Suprapubic skin (tissue), 3 donors: ENCODE results near the gene MEF2C.

Experiments
- EP300 ChIP-seq: sonication (generic); formaldehyde crosslinking; IDR thresholded peaks from one replicate; pipeline ENCODE4 v1.6.1; 2017; ENCODE audit warnings: antibody characterized with exemption
- POLR2A ChIP-seq, 2 donors: fragments of 450-650 bp; IDR thresholded peaks; one replicate each; pipeline ENCODE4 v1.6.1; 2017; ENCODE audit warnings: antibody characterized with exemption in 2 of 2, mild to moderate bottlenecking in 2 of 2, moderate library complexity in 2 of 2
- TF ChIP-seq, protein P1 (sequence below), 2 donors: fragments of 200-600 bp in 1 of 2; fragments of 450-650 bp in 1 of 2; sonication (generic) in 1 of 2; IDR thresholded peaks; one replicate each; pipeline ENCODE4 v1.5.1; 2016 to 2019; ENCODE audit warnings: antibody characterized with exemption in 2 of 2, mild to moderate bottlenecking in 1 of 2, moderate library complexity in 1 of 2

DNA sequence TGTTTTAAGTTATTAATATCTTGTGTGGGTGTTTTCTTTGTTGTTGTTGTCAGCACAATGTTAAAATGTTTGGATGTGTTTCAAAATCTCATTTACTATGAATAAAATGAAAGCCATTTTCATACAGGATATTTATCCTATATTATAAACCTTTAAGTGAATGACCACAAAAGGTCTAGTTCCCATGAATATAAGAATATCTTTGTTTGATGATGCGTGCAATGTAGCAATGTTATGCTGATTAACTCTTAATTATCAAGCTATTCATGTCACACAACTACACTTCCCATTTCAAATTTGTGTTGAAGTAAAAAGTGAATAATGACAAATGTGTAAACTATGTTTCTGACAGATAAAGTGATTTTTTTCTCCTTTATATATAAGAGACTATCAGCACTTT, 59.8 kb downstream of the MEF2C start:
- TF ChIP-seq, protein P1, sequence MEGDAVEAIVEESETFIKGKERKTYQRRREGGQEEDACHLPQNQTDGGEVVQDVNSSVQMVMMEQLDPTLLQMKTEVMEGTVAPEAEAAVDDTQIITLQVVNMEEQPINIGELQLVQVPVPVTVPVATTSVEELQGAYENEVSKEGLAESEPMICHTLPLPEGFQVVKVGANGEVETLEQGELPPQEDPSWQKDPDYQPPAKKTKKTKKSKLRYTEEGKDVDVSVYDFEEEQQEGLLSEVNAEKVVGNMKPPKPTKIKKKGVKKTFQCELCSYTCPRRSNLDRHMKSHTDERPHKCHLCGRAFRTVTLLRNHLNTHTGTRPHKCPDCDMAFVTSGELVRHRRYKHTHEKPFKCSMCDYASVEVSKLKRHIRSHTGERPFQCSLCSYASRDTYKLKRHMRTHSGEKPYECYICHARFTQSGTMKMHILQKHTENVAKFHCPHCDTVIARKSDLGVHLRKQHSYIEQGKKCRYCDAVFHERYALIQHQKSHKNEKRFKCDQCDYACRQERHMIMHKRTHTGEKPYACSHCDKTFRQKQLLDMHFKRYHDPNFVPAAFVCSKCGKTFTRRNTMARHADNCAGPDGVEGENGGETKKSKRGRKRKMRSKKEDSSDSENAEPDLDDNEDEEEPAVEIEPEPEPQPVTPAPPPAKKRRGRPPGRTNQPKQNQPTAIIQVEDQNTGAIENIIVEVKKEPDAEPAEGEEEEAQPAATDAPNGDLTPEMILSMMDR (IDR thresholded peaks at IDR 0.05): no peak
- TF ChIP-seq EP300 (no peak), POLR2A (IDR thresholded peaks at IDR 0.05) (no peak)
